Lung microvascular endothelial cell (primary cell): ENCODE measurements around the gene CADPS. TPM values are rescaled to one million over a fixed set of nuclear protein-coding genes. Genes with fewer than 3 reads are reported as not detected.

Experiments
- DNase-seq, 2 donors: peaks; one replicate each; pipeline versions ENCODE4 v3.0.0 to v3.0.0-alpha.2; 2010; ENCODE audit warnings: low read depth in 2 of 2
- total RNA-seq: library from RNA; depleted of rRNA; stranded (reverse); fragments of >200 nt; gene quantifications from 2 replicates; pipeline ENCODE4 v1.2.1, GENCODE V29; 2014

Gene CADPS
- total RNA-seq, 1 donor from 2014 or later: not detected

- DNase-seq: no peak
Measured at GRCh38 chr3:62446337-62446940, 428.8 kb downstream of the CADPS start.

GRCh38 chr3:62445275-62445674 is 429.9 kb downstream of the CADPS start:
- peak; percentile 41 to 42 for DNase-seq

DNA sequence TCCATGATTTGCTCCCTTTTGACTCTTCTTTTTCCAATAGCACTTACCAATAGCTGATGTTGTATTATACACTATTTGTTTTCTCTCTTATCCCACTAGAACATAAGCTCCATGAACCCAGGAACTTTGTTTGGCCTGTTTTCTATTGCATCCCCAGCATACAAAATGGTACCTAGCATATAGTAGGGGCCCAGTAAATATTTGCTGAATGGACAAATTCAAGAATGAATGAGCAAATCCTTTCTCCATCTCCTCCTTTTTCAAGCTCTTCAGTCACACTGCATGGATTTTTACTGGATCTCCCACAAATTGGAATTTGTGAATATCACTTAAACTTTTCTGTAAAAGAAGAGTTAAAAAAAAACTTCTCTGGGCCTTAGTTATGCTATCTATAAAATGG is 435.2 kb downstream of the CADPS start:
- DNase-seq: no peak

DNA sequence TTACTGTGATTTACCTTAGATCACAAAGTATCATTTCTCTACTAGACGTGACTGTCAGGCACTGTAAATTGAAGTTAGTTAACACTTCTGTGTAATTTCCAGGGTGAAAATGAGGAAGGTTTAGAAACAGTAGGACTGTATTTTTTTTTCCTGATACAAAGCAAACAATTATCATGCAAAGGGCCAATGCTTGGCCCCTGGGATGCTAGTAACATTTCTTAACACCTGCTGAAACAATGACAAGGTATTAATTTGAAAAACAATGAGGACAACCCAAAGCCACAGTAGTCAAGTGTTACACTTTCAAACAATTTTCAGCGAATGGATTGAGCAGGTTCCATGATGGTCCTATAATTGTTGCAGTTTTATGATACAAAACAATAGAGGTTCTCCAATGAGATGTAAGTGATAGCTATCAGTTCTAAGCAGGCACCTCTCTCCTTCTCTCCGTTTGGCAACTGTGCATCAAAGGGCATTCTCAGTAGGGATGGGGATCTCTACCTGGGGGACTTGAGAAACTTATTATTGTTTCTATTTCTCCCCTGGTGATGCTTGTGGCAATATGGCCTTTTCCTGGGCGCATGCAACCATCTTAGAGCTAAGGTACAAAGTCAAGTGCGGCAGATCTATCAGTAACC is 435.9 kb downstream of the CADPS start:
- no peak for DNase-seq

DNA sequence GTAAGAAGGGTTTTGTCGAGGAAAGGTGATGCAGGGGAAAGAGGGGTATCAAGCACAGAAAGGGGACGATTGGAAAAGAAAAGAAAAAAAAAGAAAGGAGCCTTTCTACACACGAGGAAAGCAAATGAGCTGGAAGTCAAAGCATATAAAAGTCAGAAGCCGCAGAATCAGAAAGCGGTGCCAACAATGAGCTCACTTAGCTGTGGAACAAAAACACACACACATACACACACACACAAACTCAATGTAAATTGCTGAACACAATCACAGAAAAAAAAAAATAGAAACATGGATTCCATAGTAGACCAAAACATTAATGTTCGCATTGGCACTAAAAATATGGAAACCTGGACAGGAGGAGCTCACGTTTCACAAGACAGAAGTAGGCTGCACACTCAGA is 438.4 kb downstream of the CADPS start:
- DNase-seq: no peak

GRCh38 chr3:62433396-62433795 is 441.8 kb downstream of the CADPS start:
- no peak for DNase-seq

- DNase-seq: no peak
Measured at GRCh38 chr3:62421207-62421606, 454.0 kb downstream of the CADPS start.

- no peak for DNase-seq
Measured at GRCh38 chr3:62416144-62416543, 459.1 kb downstream of the CADPS start.

- DNase-seq: no peak
Measured at GRCh38 chr3:62415312-62415801, 459.9 kb downstream of the CADPS start.

DNA sequence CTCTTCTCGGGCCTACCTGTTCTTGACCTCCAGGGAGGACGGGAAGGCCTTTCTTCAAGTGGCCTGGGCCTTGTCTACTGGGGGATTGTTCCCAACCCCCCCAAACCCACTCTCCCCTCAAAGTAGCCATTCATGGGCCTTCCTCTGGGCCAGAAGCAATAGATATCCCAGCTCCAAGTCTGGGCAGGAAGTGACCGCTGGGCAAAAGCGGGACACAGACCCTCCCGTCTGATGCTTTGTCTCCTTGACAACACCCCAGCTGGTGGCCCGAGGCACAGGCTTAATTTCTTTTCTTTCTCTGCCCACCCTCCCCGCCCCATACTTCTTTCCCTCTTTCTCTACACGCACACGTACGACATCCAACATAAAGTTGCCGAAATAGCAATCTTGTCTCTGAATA is 460.4 kb downstream of the CADPS start:
- DNase-seq: no peak

GRCh38 chr3:62413687-62414086 is 461.5 kb downstream of the CADPS start:
- DNase-seq: no peak

- no peak for DNase-seq
Measured at GRCh38 chr3:62406945-62407344, 468.3 kb downstream of the CADPS start.

DNA sequence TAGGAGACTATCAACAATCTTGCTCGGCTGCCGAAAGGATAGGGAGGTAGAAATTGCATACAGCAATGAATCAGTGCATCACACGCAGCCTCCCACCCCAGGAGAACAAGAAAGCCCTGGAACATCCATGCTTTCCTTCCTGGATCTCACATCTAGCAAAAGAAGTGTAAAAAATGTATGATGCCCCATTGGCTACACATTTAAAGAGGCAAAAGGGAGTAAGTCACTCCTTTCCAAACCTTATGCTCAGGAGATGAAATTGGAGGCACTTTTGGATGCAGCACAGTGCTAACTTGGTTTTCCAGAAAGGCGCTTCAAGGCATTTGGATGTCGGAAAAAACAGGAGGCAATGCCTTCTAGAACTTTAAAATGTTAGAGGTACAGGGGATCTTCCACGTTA is 469.6 kb downstream of the CADPS start:
- no peak for DNase-seq

- DNase-seq: no peak
Measured at GRCh38 chr3:62405135-62405534, 470.1 kb downstream of the CADPS start.

DNA sequence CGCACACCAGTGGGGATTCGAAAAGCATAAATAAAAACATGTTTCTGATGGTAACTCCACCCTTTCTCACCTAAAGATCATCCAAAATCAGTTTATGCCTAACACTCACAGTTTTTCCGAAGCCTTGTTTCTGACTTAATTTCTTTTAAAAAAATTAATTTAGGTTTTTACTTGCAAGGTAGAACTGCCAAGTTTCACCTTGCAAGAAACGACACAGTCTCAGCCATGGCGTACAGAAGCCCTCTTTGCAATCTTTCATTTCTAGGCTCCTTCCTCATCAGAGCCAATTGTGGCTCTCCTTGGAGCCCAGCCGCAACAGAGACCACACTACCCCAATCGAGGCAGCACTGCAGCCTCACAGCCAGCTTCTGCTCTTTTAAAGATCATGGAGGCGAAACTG is 470.9 kb downstream of the CADPS start:
- DNase-seq: no peak

DNA sequence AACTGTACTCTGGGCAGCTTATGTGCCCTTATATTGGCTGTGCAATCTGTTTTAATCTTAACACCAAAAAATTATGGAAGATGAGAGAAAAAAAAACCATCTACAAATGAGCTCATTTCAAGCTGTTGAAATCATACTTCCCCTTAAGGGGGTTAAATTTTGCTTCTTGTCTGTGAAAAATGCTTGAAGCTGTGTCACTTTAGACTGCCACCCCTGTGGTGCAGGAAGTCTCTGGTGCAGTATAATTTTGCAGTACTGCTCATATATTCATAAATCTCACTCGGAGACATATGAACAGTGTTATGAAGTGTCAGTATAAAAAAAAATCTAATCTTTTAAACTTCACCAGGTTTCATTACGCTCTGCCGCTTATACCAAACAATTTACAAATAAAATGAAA is 471.5 kb downstream of the CADPS start:
- no peak for DNase-seq

DNA sequence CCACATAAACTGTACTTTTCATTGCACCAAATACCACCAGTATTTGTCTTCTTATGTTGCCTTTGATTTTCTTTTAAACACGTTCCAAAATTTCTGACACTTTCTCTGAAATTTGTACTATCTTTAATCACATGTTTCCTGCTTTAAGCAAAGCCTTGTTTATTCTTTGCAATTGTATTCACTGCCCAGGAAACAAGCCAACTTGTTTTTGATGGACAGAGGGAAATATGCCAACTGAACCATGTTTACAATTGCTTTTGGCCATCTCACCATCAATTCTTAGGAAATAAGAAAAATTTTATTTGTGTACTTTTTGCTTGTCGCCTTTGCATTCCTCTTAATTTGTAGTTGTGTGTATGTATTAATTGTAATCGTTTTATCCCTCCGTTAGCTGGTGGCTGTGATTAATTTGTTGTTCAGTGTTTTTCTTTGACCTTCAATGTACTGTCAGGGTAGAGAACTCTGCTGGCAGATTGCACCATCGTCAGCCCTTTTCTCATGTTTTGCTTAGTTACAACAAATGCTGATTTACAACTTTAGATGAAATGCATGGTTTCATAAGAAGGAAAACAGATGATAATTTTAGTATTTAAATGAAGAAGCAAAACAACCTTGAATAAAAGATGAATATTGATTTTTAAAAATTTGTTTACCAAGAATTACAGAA is 482.5 kb downstream of the CADPS start:
- DNase-seq: no peak

DNA sequence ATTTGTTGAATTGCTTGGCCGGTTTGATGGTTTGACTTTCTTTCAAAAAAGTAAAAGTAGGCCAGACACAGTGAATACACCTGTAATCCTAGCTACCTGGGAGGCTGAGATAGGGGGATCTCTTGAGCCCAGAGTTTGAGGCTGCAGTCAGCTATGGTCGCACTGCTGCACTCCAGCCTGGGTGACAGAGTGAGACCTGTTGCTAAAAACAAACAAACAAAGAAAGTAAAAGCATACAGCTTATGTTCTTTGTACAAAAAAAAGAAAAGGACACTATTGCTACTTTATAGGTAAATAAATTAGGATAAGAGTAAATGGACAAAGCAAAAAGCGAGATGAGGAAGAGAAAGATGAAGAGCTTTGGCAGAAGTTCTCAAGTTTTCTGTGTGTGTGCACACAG is 488.0 kb downstream of the CADPS start:
- DNase-seq: no peak

- no peak for DNase-seq
Measured at GRCh38 chr3:62379321-62379798, 495.9 kb downstream of the CADPS start.

DNA sequence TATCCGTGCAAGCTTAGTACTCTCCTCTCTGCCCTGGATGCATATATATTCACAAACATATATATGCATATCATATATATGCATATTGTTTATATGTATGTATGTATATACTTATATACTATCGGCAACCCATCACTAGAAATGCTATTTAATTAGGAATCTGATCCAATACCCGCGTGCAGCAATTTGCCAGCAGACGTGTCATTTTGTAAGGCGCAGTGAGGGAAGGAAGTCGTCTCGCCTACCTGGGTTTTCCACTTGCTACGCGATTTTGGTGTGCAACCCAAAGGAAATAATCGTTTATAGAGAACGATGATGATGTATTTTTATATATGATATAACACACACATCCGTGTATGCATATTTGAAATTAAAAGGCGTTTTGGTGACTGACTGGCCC is 496.3 kb downstream of the CADPS start:
- no peak for DNase-seq

DNA sequence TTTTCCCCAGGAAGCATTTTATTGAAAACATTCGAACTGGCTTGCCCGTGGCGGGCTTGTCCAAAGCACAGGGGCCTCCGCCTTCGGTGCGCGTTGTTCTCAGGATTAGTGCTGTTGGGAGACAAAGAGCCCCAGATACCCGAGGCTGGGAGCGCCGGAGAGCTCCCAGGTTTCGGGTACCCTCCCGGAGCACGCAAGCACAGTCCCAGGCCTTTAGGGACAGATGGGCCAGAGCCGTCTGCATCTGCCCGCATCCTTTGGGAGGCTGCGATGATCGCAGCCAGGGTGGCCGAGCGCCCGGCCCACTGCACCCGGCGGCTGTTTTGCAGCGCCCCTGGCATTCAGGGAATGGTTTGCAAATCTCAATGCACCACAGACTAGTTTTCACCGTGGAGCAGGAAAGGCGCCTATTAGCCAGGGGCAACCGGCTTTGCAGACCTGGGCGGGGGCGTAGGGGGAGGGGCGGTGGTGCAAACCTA is 496.9 kb downstream of the CADPS start:
- no peak for DNase-seq
